Measurements from ENCODE around the gene RAB13. TPM values are rescaled to one million over a fixed set of nuclear protein-coding genes. Genes with fewer than 3 reads are reported as not detected.

The RAB13 gene
- total and polyA plus RNA-seq, 2 donors (not counting 1 experiment from before 2014, with no cell fraction given): 0.09 to 9.7 TPM

GRCh38 chr1:153973071-153973470 is 13.1 kb downstream of the RAB13 start:
- TF ChIP-seq CTCF (IDR thresholded peaks at IDR 0.05): no peak
- no peak for TF ChIP-seq EZH2 (IDR thresholded peaks at IDR 0.05; ENCODE audit: borderline replicate concordance, insufficient read depth, low read depth, low read length, poor library complexity, severe bottlenecking)
- CTCF ChIA-PET: interaction anchor here (1.7 kb wide), 1 partner anchor 14 kb away, joined by 8 read pairs; the partner anchor contains the start of gene RAB13
- Histone ChIP-seq H3K27me3 (replicated peaks in 1 of 4; ENCODE audit: control extremely low read depth in 1 of 4, control insufficient read depth in 3 of 4, insufficient read depth in 4 of 4, low read length in 3 of 4) (no peaks in the 10 kb centered on the region), H3K4me1 (ENCODE audit: control insufficient read depth in 2 of 2, insufficient read depth in 2 of 2, low read length in 2 of 2) (peaks cover 26 to 31% of the 10 kb centered on the region in 2 donors), H4K20me1 (ENCODE audit: control insufficient read depth, insufficient read depth, low read length, poor library complexity, severe bottlenecking) (peaks cover 7% of the 10 kb centered on the region), H3K9ac (ENCODE audit: low read length) (no peak overlapping the region), H3K36me3 (replicated peaks in 1 of 2; ENCODE audit: control extremely low read depth in 1 of 2, control insufficient read depth in 1 of 2, extremely low read depth in 1 of 2, insufficient read depth in 2 of 2, low read length in 1 of 2) (peaks cover 0 to 28% of the 10 kb centered on the region in 2 experiments), H2AFZ (ENCODE audit: insufficient read depth, low read depth, low read length, poor library complexity, severe bottlenecking) (no peak overlapping the region), H3K4me2 (replicated peaks; ENCODE audit: low read depth, low read length, poor library complexity, severe bottlenecking) (no peak overlapping the region), H3K27ac (ENCODE audit: low read length in 2 of 2) (no peak overlapping the region), H3K9me3 (ENCODE audit: control extremely low read depth in 1 of 3, control insufficient read depth in 2 of 3, insufficient read depth in 1 of 3, low read length in 2 of 3) (no peaks in the 10 kb centered on the region), H3K4me3 (ENCODE audit: control extremely low read depth in 1 of 5, extremely low read depth in 1 of 5, insufficient read depth in 1 of 5, low read depth in 2 of 5, low read length in 4 of 5) (no peak overlapping the region), H3K79me2 (ENCODE audit: control insufficient read depth, insufficient read depth, low read length) (peaks cover 26% of the 10 kb centered on the region)
- no peaks in the 10 kb centered on the region for H3K9me3 Mint-ChIP-seq (ENCODE audit: insufficient read depth)
- peak overlapping the region; percentile 75 for H3K27ac Mint-ChIP-seq
- no peaks in the 10 kb centered on the region for H3K27me3 Mint-ChIP-seq
- H3K4me3 Mint-ChIP-seq: no peak overlapping the region
- ATAC-seq (ENCODE audit: low read depth) (no peak), DNase-seq (no peak)
- 100% methylated on average over 3 of the region's 3 CpGs for WGBS (ENCODE audit: insufficient coverage)
- POLR2A ChIA-PET: interaction anchor here (1.2 kb wide), 1 partner anchor 14 kb away, joined by 3 read pairs; no protein-coding TSS in a partner anchor
- intact Hi-C loops (cut with micrococcal nuclease): no loop called here
- H3K4me1 Mint-ChIP-seq: peaks cover 38% of the 10 kb centered on the region

GRCh38 chr1:153970346-153970745 is 15.8 kb downstream of the RAB13 start:
- peaks cover 0 to 22% of the 10 kb centered on the region in 2 experiments for H3K36me3 ChIP-seq (replicated peaks in 1 of 2; ENCODE audit: control extremely low read depth in 1 of 2, control insufficient read depth in 1 of 2, extremely low read depth in 1 of 2, insufficient read depth in 2 of 2, low read length in 1 of 2)
- peaks cover 29 to 31% of the 10 kb centered on the region in 2 donors for H3K4me1 ChIP-seq (ENCODE audit: control insufficient read depth in 2 of 2, insufficient read depth in 2 of 2, low read length in 2 of 2)
- H3K4me3 ChIP-seq (ENCODE audit: control extremely low read depth in 1 of 5, extremely low read depth in 1 of 5, insufficient read depth in 1 of 5, low read depth in 2 of 5, low read length in 4 of 5): no peak overlapping the region
- H4K20me1 ChIP-seq (ENCODE audit: control insufficient read depth, insufficient read depth, low read length, poor library complexity, severe bottlenecking): no peaks in the 10 kb centered on the region
- H3K9ac ChIP-seq (ENCODE audit: low read length): no peak overlapping the region
- H3K4me2 ChIP-seq (replicated peaks; ENCODE audit: low read depth, low read length, poor library complexity, severe bottlenecking): no peak overlapping the region
- intact Hi-C loops (cut with micrococcal nuclease): no loop called here
- Mint-ChIP-seq H3K4me3 (no peak overlapping the region), H3K27me3 (no peaks in the 10 kb centered on the region), H3K27ac (no peak overlapping the region), H3K9me3 (ENCODE audit: insufficient read depth) (no peaks in the 10 kb centered on the region), H3K4me1 (peaks cover 37% of the 10 kb centered on the region)
- H3K9me3 ChIP-seq (ENCODE audit: control extremely low read depth in 1 of 3, control insufficient read depth in 2 of 3, insufficient read depth in 1 of 3, low read length in 2 of 3): no peaks in the 10 kb centered on the region
- no peaks in the 10 kb centered on the region for H3K27me3 ChIP-seq (replicated peaks in 1 of 4; ENCODE audit: control extremely low read depth in 1 of 4, control insufficient read depth in 3 of 4, insufficient read depth in 4 of 4, low read length in 3 of 4)
- no peak overlapping the region for H2AFZ ChIP-seq (ENCODE audit: insufficient read depth, low read depth, low read length, poor library complexity, severe bottlenecking)
- peaks cover 21% of the 10 kb centered on the region for H3K79me2 ChIP-seq (ENCODE audit: control insufficient read depth, insufficient read depth, low read length)
- WGBS (ENCODE audit: insufficient coverage): no CpG with 5 or more reads among the region's 2 CpGs
- no peak overlapping the region for H3K27ac ChIP-seq (ENCODE audit: low read length in 2 of 2)
- no peak for DNase-seq
- ChIA-PET POLR2A (interaction anchor here (0.6 to 5.3 kb wide), 2 partner anchors 25 to 180 kb away, joined by 4 to 64 read pairs; partner anchors contain the start of gene DENND4B), CTCF (interaction anchor here (1.3 kb wide), 1 partner anchor 178 kb away, joined by 4 read pairs; no protein-coding TSS in a partner anchor)
- TF ChIP-seq EZH2 (IDR thresholded peaks at IDR 0.05; ENCODE audit: borderline replicate concordance, insufficient read depth, low read depth, low read length, poor library complexity, severe bottlenecking): no peak
- TF ChIP-seq CTCF (IDR thresholded peaks at IDR 0.05): no peak
- no peak for ATAC-seq (ENCODE audit: low read depth)
